Glomerular endothelial cell (primary cell): ENCODE measurements around the gene MEFV. TPM values are rescaled to one million over a fixed set of nuclear protein-coding genes. Genes with fewer than 3 reads are reported as not detected.

Experiments
- DNase-seq: peaks from one replicate; pipeline ENCODE4 v3.0.0-alpha.2; 2011; ENCODE audit warnings: low read depth, low spot score; ENCODE audit errors: extremely low read depth
- total RNA-seq: library from RNA; depleted of rRNA; stranded (reverse); fragments of >200 nt; gene quantifications from 2 replicates; pipeline ENCODE4 v1.2.3, GENCODE V29; 2015

MEFV gene
- total RNA-seq, 1 donor from 2014 or later: not detected

GRCh38 chr16:3268294-3268693 is 11.9 kb upstream of the MEFV start:
- DNase-seq: no peak

GRCh38 chr16:3266873-3267537 is 10.6 kb upstream of the MEFV start:
- no peak for DNase-seq

GRCh38 chr16:3264137-3265036 is 8.0 kb upstream of the MEFV start:
- no peak for DNase-seq

- no peak for DNase-seq
Measured at GRCh38 chr16:3262517-3262916, 6.1 kb upstream of the MEFV start.

- DNase-seq: no peak
Measured at GRCh38 chr16:3259836-3260235, 3.4 kb upstream of the MEFV start.

GRCh38 chr16:3256866-3257465 is 533 bp upstream of the MEFV start:
- no peak for DNase-seq

- no peak for DNase-seq
Measured at GRCh38 chr16:3254309-3254708, 2.1 kb downstream of the MEFV start.

- DNase-seq: no peak
Measured at GRCh38 chr16:3252967-3253366, 3.5 kb downstream of the MEFV start.

- DNase-seq: no peak
Measured at GRCh38 chr16:3249451-3249850, 7.0 kb downstream of the MEFV start.

GRCh38 chr16:3249020-3249419 is 7.4 kb downstream of the MEFV start:
- DNase-seq: no peak

GRCh38 chr16:3248596-3248995 is 7.8 kb downstream of the MEFV start:
- no peak for DNase-seq

- DNase-seq: no peak
Measured at GRCh38 chr16:3246876-3247275, 9.6 kb downstream of the MEFV start.

GRCh38 chr16:3246002-3246401 is 10.4 kb downstream of the MEFV start:
- DNase-seq: no peak

GRCh38 chr16:3243882-3244281 is 12.6 kb downstream of the MEFV start:
- no peak for DNase-seq

- no peak for DNase-seq
Measured at GRCh38 chr16:3242709-3243108, 13.7 kb downstream of the MEFV start.

- DNase-seq: no peak
Measured at GRCh38 chr16:3241761-3242160, 14.7 kb downstream of the MEFV start.

GRCh38 chr16:3235856-3236669 is 20.4 kb downstream of the MEFV start:
- no peak for DNase-seq

GRCh38 chr16:3234857-3235561 is 21.4 kb downstream of the MEFV start, which contains the start of gene ZNF200:
ZNF200 (minus strand) TSS chr16:3235158; CDS start chr16:3233755, 1,403 bp downstream.
- peak; percentile 68 for DNase-seq

GRCh38 chr16:3234543-3234856 is 21.9 kb downstream of the MEFV start:
- no peak for DNase-seq

- DNase-seq: no peak
Measured at GRCh38 chr16:3223913-3224515, 32.4 kb downstream of the MEFV start.
